ENCODE measurements around the gene FER1L5. TPM values are rescaled to one million over a fixed set of nuclear protein-coding genes. Genes with fewer than 3 reads are reported as not detected.

The FER1L5 gene
- total and polyA plus RNA-seq, 2 of the 8 experiments (the other 6 are each of a cell fraction or from before 2014, with no cell fraction given) = 0.23 to 0.88 TPM

- TF ChIP-seq JUND (IDR thresholded peaks at IDR 0.05; ENCODE audit: low read length) = no peak
- TF ChIP-seq POU5F1 (IDR thresholded peaks at IDR 0.05; ENCODE audit: low read depth, low read length) = no peak
- TF ChIP-seq POLR2A (IDR thresholded peaks at IDR 0.05; ENCODE audit: control extremely low read depth in 1 of 2, low read depth in 2 of 2, low read length in 2 of 2) = peak in 1 of 2 experiments; percentile 73; a peak in 1 of 3 replicates
- TF ChIP-seq CEBPB (IDR thresholded peaks at IDR 0.05; ENCODE audit: low read depth, low read length) = no peak
- TF ChIP-seq SIN3A (conservative IDR thresholded peaks at IDR 0.05 in 1 of 2, IDR thresholded peaks at IDR 0.05 in 1 of 2; ENCODE audit: low read depth in 1 of 2, low read length in 2 of 2) = no peak; a peak in 1 of 4 replicates
- TF ChIP-seq KDM5A (IDR thresholded peaks at IDR 0.05; ENCODE audit: low read length) = no peak
- TF ChIP-seq KDM4A (IDR thresholded peaks at IDR 0.05; ENCODE audit: low read depth, low read length, severe bottlenecking) = peak; percentile 46
- peak; percentile 69 for TF ChIP-seq POLR2AphosphoS5 (IDR thresholded peaks at IDR 0.05; ENCODE audit: low read depth, low read length)
- TF ChIP-seq TBP (IDR thresholded peaks at IDR 0.05; ENCODE audit: low read depth, low read length) = peak; percentile 41; the same call in 1 of the 2 replicates
Measured at GRCh38 chr2:96642564-96643360, at the start of gene FER1L5 (continued).
